Adrenal gland (tissue), 12 donors: ENCODE measurements around the gene SRGAP1. TPM values are rescaled to one million over a fixed set of nuclear protein-coding genes. Genes with fewer than 3 reads are reported as not detected.

Source experiments
- DNase-seq, 7 donors: peaks; one replicate each; pipeline ENCODE4 v3.0.0-alpha.2; 2019 to 2020
- H3K27ac ChIP-seq, 5 donors: fragments of 200-600 bp; sonication (generic) in 4 of 5; 1 replicate in 3 of 5; 2 replicates in 2 of 5; pipeline versions ENCODE4 v1.5.1 to v1.8.0; 2016 to 2020; ENCODE audit warnings: mild to moderate bottlenecking in 1 of 5
- H3K27me3 ChIP-seq: fragments of 200-600 bp; 2 replicates; pipeline ENCODE4 v1.8.0; 2021
- H3K36me3 ChIP-seq, 2 donors: fragments of 200-600 bp; replicated peaks in 1 of 2; 1 replicate in 1 of 2; 2 replicates in 1 of 2; pipeline versions ENCODE4 v1.5.1 to v1.8.0; 2018 to 2022
- H3K4me1 ChIP-seq, 2 donors: fragments of 200-600 bp; replicated peaks in 1 of 2; 1 replicate in 1 of 2; 2 replicates in 1 of 2; pipeline versions ENCODE4 v1.5.1 to v1.8.0; 2018 to 2021
- H3K4me3 ChIP-seq, 4 donors: fragments of 200-600 bp; sonication (generic) in 3 of 4; one replicate each; pipeline ENCODE4 v1.5.1; 2016 to 2018
- H3K9me3 ChIP-seq, 3 donors: fragments of 200-600 bp; sonication (generic) in 1 of 3; replicated peaks in 1 of 3; 1 replicate in 2 of 3; 2 replicates in 1 of 3; pipeline versions ENCODE4 v1.5.1 to v1.8.0; 2016 to 2021
- POLR2A ChIP-seq, 2 donors: fragments of 450-650 bp; IDR thresholded peaks; one replicate each; pipeline ENCODE4 v1.6.1; 2017; ENCODE audit warnings: antibody characterized with exemption in 2 of 2, mild to moderate bottlenecking in 2 of 2, moderate library complexity in 1 of 2
- WGBS, 4 donors: extraction: QIAGEN DNeasy Blood & Tissue Kit in 2 of 4; methylation state at CpG; one replicate each; pipeline versions ENCODE4 v1.1.5 to v1.1.7; 2013 to 2017; 5-methylcytosine and 5-hydroxymethylcytosine counted together
- intact Hi-C, 2 donors: fragments of 100-400 bp; cut with DNase I; formaldehyde crosslinking; loops; one replicate each; pipeline versions ENCODE4 v1.14.1 to v1.15.0; 2022 to 2023
- polyA plus RNA-seq, 3 donors: library from polyadenylated mRNA; stranded (reverse); fragments of 200-250 nt in 2 of 3; fragments of 350-450 nt in 1 of 3; fragmentation: Illumina TruSeq in 1 of 3; extraction: RNeasy Lipid Tissue Mini Kit (QIAGEN cat#74804) in 1 of 3; gene quantifications; one replicate each; pipeline ENCODE4 v1.2.3, GENCODE V29; 2013 to 2014
- total RNA-seq, 9 donors: library from RNA; depleted of rRNA in 4 of 9; stranded (reverse); fragments of >200 nt in 4 of 9; fragments of 120-200 nt in 1 of 9; fragmentation: NEBNext Ultra II Directional in 1 of 9; extraction: Animal tissue kit (Norgen Biotek cat#: 25700) in 1 of 9; gene quantifications; one replicate each; pipeline versions ENCODE4 v1.1.0 to v1.2.4, GENCODE V29; 2013 to 2023
- TF ChIP-seq, protein P1 (sequence below), 6 experiments: fragments of 450-650 bp in 4 of 6; fragments of 200-600 bp in 2 of 6; sonication (generic) in 1 of 6; IDR thresholded peaks; 1 replicate in 5 of 6; 2 replicates in 1 of 6; pipeline versions ENCODE4 v1.5.1 to v1.8.0; 2016 to 2021; ENCODE audit warnings: antibody characterized with exemption in 6 of 6, mild to moderate bottlenecking in 2 of 6, moderate library complexity in 1 of 6
- donor health status: healthy with polysubstance abuse.
- donor health status: Bipolar disorder and iron deficiency.
- donor health status: DM: yes; HTN: yes; CAD: no.
- donor health status: DM: no; HTN: no; CAD: no.
- donor health status: DM: no; HTN: no; CAD: no.
- donor health status: DM: yes; HTN: yes; CAD: no.

The SRGAP1 gene
- total and polyA plus RNA-seq, 12 donors = 2.4 to 35.6 (median 9.8) TPM

DNA sequence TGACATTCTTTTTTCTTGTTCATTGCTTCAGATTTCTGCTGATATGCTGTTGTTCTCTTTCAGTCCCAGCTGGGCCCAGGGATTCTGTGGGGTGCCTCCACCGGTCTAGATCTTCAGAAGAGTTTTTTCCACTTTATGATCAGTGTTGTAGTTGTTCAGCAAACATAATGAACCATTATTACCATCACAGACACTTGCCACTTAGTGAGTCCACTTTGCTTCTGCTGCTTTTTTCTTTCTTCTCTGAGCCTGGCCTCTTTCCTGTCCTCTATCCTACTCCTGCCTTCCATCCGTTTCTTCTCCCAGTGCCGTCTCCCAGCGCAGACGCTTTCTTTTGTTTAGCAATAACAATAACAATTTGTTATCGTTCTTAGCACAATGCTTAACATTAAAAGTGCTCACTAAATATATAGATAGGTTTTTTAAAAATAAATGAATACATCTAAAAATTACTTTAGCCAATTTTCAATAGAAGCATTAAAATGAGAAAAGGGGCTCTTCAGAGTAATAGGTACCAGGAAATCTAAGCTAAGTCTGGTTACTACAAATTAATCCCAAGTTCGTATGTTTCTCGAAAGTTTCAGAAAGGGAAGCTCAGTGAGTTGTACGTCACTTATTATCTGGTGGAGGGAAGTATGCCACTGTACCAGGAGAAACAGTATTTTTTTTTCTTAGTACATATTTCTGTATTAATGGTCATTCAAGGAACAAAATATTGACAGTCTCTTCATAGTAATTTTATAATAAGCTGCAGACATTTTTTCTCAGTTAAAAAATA, 98.2 kb downstream of the SRGAP1 start:
- WGBS, 4 donors = 82 to 87% (median 86%) methylated on average over 9 of the region's 9 CpGs

DNA sequence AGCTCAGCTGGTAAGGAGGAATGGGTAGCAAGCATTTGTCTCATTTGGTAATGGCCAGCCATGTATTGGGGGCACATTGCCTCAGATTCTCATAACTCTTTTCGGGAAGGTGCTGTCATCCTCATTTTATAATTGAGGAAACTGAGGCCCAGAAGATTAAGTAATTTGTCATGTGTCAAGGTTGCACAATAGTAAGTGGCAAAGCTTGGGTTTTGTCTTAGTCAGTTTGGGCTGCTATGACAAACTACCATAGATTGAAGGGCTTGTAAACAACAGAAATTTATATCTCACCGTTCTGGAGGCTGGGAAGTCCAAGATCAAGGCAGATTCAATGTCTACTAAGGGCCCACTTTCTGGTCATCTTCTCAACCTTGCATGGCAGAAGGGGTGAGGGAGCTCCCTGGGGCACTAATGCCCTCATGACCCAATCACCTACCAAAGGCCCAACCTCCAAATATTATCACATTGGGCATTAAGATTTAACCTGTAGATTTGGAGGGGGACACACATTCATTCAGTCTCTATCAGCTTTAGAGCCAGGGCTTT, 99.6 kb downstream of the SRGAP1 start:
- intact Hi-C loops = loop anchor here in 1 of 2 donors (10.0 kb wide), 1 partner anchor 99 kb away; the partner anchor contains the start of gene SRGAP1
- Histone ChIP-seq H3K27ac (peak overlapping the region in 2 of 5 donors; percentile 37 to 52), H3K36me3 (no peaks in the 10 kb centered on the region), H3K9me3 (no peaks in the 10 kb centered on the region), H3K27me3 (no peaks in the 10 kb centered on the region), H3K4me3 (no peak overlapping the region), H3K4me1 (peaks cover 0 to 21% of the 10 kb centered on the region in 2 donors)
- 69 to 95% (median 81%) methylated on average over 2 of the region's 2 CpGs for WGBS, 4 donors
- no peak for DNase-seq
- TF ChIP-seq POLR2A (IDR thresholded peaks at IDR 0.05) = no peak
- TF ChIP-seq, protein P1, sequence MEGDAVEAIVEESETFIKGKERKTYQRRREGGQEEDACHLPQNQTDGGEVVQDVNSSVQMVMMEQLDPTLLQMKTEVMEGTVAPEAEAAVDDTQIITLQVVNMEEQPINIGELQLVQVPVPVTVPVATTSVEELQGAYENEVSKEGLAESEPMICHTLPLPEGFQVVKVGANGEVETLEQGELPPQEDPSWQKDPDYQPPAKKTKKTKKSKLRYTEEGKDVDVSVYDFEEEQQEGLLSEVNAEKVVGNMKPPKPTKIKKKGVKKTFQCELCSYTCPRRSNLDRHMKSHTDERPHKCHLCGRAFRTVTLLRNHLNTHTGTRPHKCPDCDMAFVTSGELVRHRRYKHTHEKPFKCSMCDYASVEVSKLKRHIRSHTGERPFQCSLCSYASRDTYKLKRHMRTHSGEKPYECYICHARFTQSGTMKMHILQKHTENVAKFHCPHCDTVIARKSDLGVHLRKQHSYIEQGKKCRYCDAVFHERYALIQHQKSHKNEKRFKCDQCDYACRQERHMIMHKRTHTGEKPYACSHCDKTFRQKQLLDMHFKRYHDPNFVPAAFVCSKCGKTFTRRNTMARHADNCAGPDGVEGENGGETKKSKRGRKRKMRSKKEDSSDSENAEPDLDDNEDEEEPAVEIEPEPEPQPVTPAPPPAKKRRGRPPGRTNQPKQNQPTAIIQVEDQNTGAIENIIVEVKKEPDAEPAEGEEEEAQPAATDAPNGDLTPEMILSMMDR (IDR thresholded peaks at IDR 0.05) = no peak

More for the DNA sequence above, 98.2 kb downstream of the SRGAP1 start:
- H3K9me3 ChIP-seq = no peaks in the 10 kb centered on the region
- no peak for TF ChIP-seq POLR2A (IDR thresholded peaks at IDR 0.05)
- TF ChIP-seq, protein P1 (IDR thresholded peaks at IDR 0.05) = no peak
- intact Hi-C loops = loop anchor here in 1 of 2 donors (10.0 kb wide), 1 partner anchor 98 kb away; the partner anchor contains the start of gene SRGAP1
- DNase-seq = no peak
- no peaks in the 10 kb centered on the region for H3K27me3 ChIP-seq
- H3K27ac ChIP-seq = peak overlapping the region in 1 of 5 donors; percentile 12
- no peak overlapping the region for H3K4me3 ChIP-seq
- no peaks in the 10 kb centered on the region for H3K36me3 ChIP-seq
- peaks cover 0 to 17% of the 10 kb centered on the region in 2 donors for H3K4me1 ChIP-seq

DNA sequence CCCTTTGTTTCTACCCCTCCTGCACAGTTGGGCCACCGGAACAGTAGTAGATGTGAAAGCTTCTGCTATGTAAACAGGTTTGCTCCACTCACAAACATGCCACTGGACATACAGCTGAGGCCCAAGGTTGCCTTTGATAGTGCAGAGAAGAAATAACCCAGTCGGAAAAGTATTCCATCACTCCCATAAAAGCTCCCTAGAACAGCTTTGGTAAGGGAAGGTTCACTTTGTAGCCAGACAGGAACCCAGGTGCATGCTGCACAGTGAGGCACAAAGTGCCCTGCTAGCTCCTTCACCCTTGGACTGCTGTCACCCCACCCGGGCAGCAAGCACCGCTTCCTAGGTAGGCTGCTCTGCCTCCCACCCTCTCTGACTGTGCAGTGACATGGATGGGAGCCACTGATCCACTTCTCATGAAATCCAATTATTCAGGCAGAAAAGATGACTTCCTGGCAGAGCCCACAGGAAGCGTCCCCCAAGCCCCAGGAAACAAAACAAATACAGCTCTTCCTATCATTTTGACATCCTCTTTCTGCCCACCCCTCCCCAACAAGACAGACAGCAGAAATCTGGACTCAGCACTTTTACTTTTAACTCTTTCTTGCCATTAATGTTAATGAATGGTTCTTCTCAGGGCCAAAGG, 100.2 kb downstream of the SRGAP1 start:
- no peak for TF ChIP-seq POLR2A (IDR thresholded peaks at IDR 0.05)
- TF ChIP-seq, protein P1 (IDR thresholded peaks at IDR 0.05) = no peak
- intact Hi-C loops = loop anchor here in 1 of 2 donors (10.0 kb wide), 1 partner anchor 100 kb away; the partner anchor contains the start of gene SRGAP1
- peak in 1 of 7 donors; percentile 19 for DNase-seq
- no peaks in the 10 kb centered on the region for H3K9me3 ChIP-seq
- no peak overlapping the region for H3K4me3 ChIP-seq
- peaks cover 0 to 24% of the 10 kb centered on the region in 2 donors for H3K4me1 ChIP-seq
- 69 to 83% (median 70%) methylated on average over 3 to 5 of the region's 5 CpGs for WGBS, 4 donors
- H3K27ac ChIP-seq = peak overlapping the region in 2 of 5 donors; percentile 37 to 52
- no peaks in the 10 kb centered on the region for H3K36me3 ChIP-seq
- H3K27me3 ChIP-seq = no peaks in the 10 kb centered on the region

DNA sequence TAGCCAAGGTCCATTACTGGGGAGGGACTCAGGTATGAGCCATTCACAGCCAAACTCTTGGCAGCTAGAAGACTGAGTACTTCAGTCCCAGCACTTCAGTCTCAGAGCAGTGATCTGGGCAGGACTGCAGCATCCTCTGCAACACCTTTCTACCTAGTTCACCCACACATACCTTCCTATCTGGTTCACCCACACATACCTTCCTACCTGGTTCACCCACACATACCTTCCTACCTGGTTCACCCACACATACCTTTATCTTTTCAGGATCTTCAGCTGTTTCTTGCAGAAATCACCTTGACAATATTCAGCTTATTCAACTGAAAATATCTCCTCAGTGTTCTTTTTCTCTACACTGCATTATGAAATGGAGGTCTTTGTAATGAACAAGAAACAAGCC, 101.3 kb downstream of the SRGAP1 start:
- H3K9me3 ChIP-seq = no peaks in the 10 kb centered on the region
- H3K4me1 ChIP-seq = peaks cover 0 to 28% of the 10 kb centered on the region in 2 donors
- no peak overlapping the region for H3K4me3 ChIP-seq
- H3K27ac ChIP-seq = peak overlapping the region in 1 of 5 donors; percentile 10
- DNase-seq = no peak
- H3K27me3 ChIP-seq = no peaks in the 10 kb centered on the region
- TF ChIP-seq, protein P1 (IDR thresholded peaks at IDR 0.05) = no peak
- TF ChIP-seq POLR2A (IDR thresholded peaks at IDR 0.05) = no peak
- intact Hi-C loops = loop anchor here in 1 of 2 donors (10.0 kb wide), 1 partner anchor 101 kb away; the partner anchor contains the start of gene SRGAP1
- no peaks in the 10 kb centered on the region for H3K36me3 ChIP-seq
